Naive thymus-derived CD4-positive, alpha-beta T cell (primary cell): ENCODE results near the gene MRGPRF. TPM values are rescaled to one million over a fixed set of nuclear protein-coding genes. Genes with fewer than 3 reads are reported as not detected.

ENCODE experiments used
- ATAC-seq: fragments of 150-1000 bp; cut with Tn5 transposase; 2 replicates; pipeline ENCODE4 v1.10.0; 2021; ENCODE audit warnings: mild to moderate bottlenecking, moderate library complexity
- CTCF ChIA-PET: fragments of 350-600 bp; sonication (Branson Sonifier 250); formaldehyde crosslinking; loops from one replicate; lab custom pipeline; 2021; ENCODE audit warnings: antibody characterized with exemption; lab: Charles Lee
- POLR2A ChIA-PET: fragments of 350-600 bp; sonication (Branson Sonifier 250); formaldehyde crosslinking; loops from one replicate; lab custom pipeline; 2021; ENCODE audit warnings: antibody characterized with exemption, inconsistent platforms; lab: Charles Lee
- DNase-seq, 9 donors: peaks; one replicate each; pipeline versions ENCODE4 v3.0.0 to v3.0.0-alpha.2; 2020 to 2022; ENCODE audit warnings: mixed read lengths in 1 of 9
- H3K27ac ChIP-seq: one replicate; pipeline ENCODE4 v1.7.0; 2013; ENCODE audit warnings: mild to moderate bottlenecking, low read depth, low read length, moderate library complexity
- H3K27me3 ChIP-seq, 2 donors: one replicate each; pipeline ENCODE4 v1.7.0; 2013; ENCODE audit warnings: low read length in 2 of 2, mild to moderate bottlenecking in 2 of 2, moderate library complexity in 2 of 2; ENCODE audit not compliant: control insufficient read depth in 2 of 2, insufficient read depth in 2 of 2
- H3K36me3 ChIP-seq, 3 experiments: 1 replicate in 2 of 3; 2 replicates in 1 of 3; pipeline ENCODE4 v1.7.0; 2013; ENCODE audit warnings: low read length in 3 of 3, mild to moderate bottlenecking in 3 of 3, moderate library complexity in 1 of 3; ENCODE audit not compliant: insufficient read depth in 3 of 3, control insufficient read depth in 2 of 3
- H3K4me1 ChIP-seq, 2 donors: one replicate each; pipeline ENCODE4 v1.7.0; 2013; ENCODE audit warnings: low read length in 2 of 2, mild to moderate bottlenecking in 2 of 2, moderate library complexity in 1 of 2; ENCODE audit not compliant: control insufficient read depth in 2 of 2, insufficient read depth in 2 of 2
- H3K4me3 ChIP-seq: 2 replicates; pipeline ENCODE4 v1.7.0; 2013; ENCODE audit warnings: mild to moderate bottlenecking, low read length
- H3K9me3 ChIP-seq, 3 experiments: 1 replicate in 2 of 3; 2 replicates in 1 of 3; pipeline ENCODE4 v1.7.0; 2013; ENCODE audit warnings: low read length in 3 of 3; ENCODE audit not compliant: control insufficient read depth in 2 of 3
- H3K27ac Mint-ChIP-seq, 9 donors: one replicate each; pipeline ENCODE4 v1.8.0; 2020 to 2022; ENCODE audit warnings: mixed read lengths in 9 of 9, mild to moderate bottlenecking in 8 of 9, moderate library complexity in 5 of 9, inconsistent platforms in 2 of 9
- H3K27me3 Mint-ChIP-seq, 5 donors: one replicate each; pipeline ENCODE4 v1.8.0; 2021 to 2022; ENCODE audit warnings: mixed read lengths in 5 of 5, mild to moderate bottlenecking in 1 of 5
- H3K36me3 Mint-ChIP-seq, 5 donors: one replicate each; pipeline ENCODE4 v1.8.0; 2020 to 2022; ENCODE audit warnings: mixed read lengths in 5 of 5, mild to moderate bottlenecking in 3 of 5, inconsistent platforms in 1 of 5
- H3K4me1 Mint-ChIP-seq, 7 donors: one replicate each; pipeline ENCODE4 v1.8.0; 2020 to 2022; ENCODE audit warnings: mixed read lengths in 7 of 7, mild to moderate bottlenecking in 3 of 7, inconsistent platforms in 1 of 7
- H3K4me3 Mint-ChIP-seq, 10 donors: one replicate each; pipeline ENCODE4 v1.8.0; 2020 to 2022; ENCODE audit warnings: mild to moderate bottlenecking in 10 of 10, mixed read lengths in 10 of 10, moderate library complexity in 6 of 10, inconsistent platforms in 2 of 10
- H3K9me3 Mint-ChIP-seq, 11 donors: one replicate each; pipeline ENCODE4 v1.8.0; 2020 to 2022; ENCODE audit warnings: mixed read lengths in 11 of 11, mild to moderate bottlenecking in 4 of 11, inconsistent platforms in 1 of 11, moderate library complexity in 1 of 11
- intact Hi-C, 2 donors: fragments of 100-400 bp; cut with micrococcal nuclease; formaldehyde crosslinking; loops; one replicate each; pipeline ENCODE4 v1.15.1; 2023
- polyA plus RNA-seq, 2 donors: library from polyadenylated mRNA; unstranded; fragments of 300-500 nt; fragmentation: Illumina TruSeq; gene quantifications; one replicate each; pipeline ENCODE4 v1.2.3, GENCODE V29; 2021
- total RNA-seq, 6 experiments: library from RNA in 5 of 6; stranded (reverse) in 5 of 6; gene quantifications; 1 replicate in 5 of 6; 2 replicates in 1 of 6; pipeline ENCODE4 v1.2.3 and lab custom pipeline; 2021 to 2026

Gene MRGPRF
- total and polyA plus RNA-seq, 7 experiments from 2014 or later, result not detected

GRCh38 chr11:69012092-69013008 lies 696 bp downstream of the MRGPRF start:
- H3K27me3 ChIP-seq, result peaks cover 0 to 12% of the 10 kb centered on the region in 2 donors

GRCh38 chr11:69011624-69012091 lies 1.4 kb downstream of the MRGPRF start:
- Histone ChIP-seq H3K27ac (no peak overlapping the region), H3K4me3 (no peak overlapping the region), H3K27me3 (peaks cover 0 to 12% of the 10 kb centered on the region in 2 donors), H3K9me3 (no peaks in the 10 kb centered on the region), H3K4me1 (no peaks in the 10 kb centered on the region), H3K36me3 (no peaks in the 10 kb centered on the region)
- DNase-seq (no peak), ATAC-seq (no peak)
- peaks cover 0 to 11% (median 6%) of the 10 kb centered on the region in 7 donors for H3K4me1 Mint-ChIP-seq
- H3K9me3 Mint-ChIP-seq, result no peaks in the 10 kb centered on the region
- no peaks in the 10 kb centered on the region for H3K36me3 Mint-ChIP-seq
- H3K4me3 Mint-ChIP-seq, result peak overlapping the region in 3 of 10 donors; percentile 2 to 14 (median 13)
- ChIA-PET POLR2A (no interaction called here), CTCF (no interaction called here)
- peaks cover 9 to 32% (median 16%) of the 10 kb centered on the region in 5 donors for H3K27me3 Mint-ChIP-seq
- no peak overlapping the region for H3K27ac Mint-ChIP-seq
- intact Hi-C loops, result no loop called here

More at GRCh38 chr11:69012092-69013008, 696 bp downstream of the MRGPRF start:
- Mint-ChIP-seq H3K27me3 (peaks cover 9 to 35% (median 16%) of the 10 kb centered on the region in 5 donors), H3K4me3 (peak overlapping the region in 2 of 10 donors; percentile 13 to 41), H3K27ac (no peak overlapping the region), H3K4me1 (peaks cover 0 to 11% (median 6%) of the 10 kb centered on the region in 7 donors), H3K36me3 (no peaks in the 10 kb centered on the region), H3K9me3 (no peaks in the 10 kb centered on the region)
- POLR2A ChIA-PET, result no interaction called here
- Histone ChIP-seq H3K9me3 (no peaks in the 10 kb centered on the region), H3K36me3 (no peaks in the 10 kb centered on the region), H3K4me1 (no peaks in the 10 kb centered on the region), H3K27ac (no peak overlapping the region), H3K4me3 (no peak overlapping the region)
- CTCF ChIA-PET, result no interaction called here
- no peak for ATAC-seq
- no peak for DNase-seq
- intact Hi-C loops, result no loop called here

DNA sequence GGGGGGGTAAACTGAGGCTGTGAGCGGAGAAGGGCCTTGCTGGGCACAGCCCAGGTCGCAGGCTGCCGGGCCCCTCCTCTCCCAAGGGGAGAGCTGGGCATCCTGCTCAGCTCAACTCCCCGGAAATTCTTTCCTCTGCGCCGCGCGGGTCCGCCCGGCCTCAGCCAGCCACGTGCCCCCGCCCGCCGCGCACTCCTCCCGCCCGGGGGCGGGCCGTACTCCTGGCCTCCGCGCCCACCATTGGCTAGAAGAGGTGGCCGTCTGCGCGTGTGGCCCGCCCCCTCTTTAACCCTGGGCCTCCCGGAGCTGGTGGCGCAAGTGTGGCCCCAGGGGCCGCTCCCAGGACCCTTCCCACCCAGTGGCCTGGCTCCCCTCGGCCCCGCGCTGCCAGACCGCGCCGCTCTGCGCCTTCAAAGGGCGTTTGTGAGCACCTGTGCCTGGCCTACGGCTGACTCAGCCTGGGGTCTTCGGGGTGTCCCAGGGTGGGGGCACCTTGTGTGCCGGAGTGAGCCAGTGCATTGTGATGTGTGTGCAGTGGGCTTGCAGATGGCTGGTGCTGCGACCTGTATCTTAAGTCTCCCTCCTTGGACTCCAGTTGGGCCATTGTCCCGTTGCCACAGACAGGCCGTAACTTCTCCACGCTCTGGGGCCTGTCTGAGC lies 2.0 kb downstream of the MRGPRF start:
- Histone ChIP-seq H3K4me3 (no peak overlapping the region), H3K36me3 (no peaks in the 10 kb centered on the region), H3K27me3 (peaks cover 0 to 12% of the 10 kb centered on the region in 2 donors), H3K27ac (no peak overlapping the region), H3K9me3 (no peaks in the 10 kb centered on the region), H3K4me1 (no peaks in the 10 kb centered on the region)
- Mint-ChIP-seq H3K36me3 (no peaks in the 10 kb centered on the region), H3K4me1 (peaks cover 0 to 11% (median 6%) of the 10 kb centered on the region in 7 donors), H3K9me3 (no peaks in the 10 kb centered on the region), H3K4me3 (peak overlapping the region in 3 of 10 donors; percentile 2 to 14 (median 13)), H3K27ac (no peak overlapping the region), H3K27me3 (peaks cover 9 to 32% (median 16%) of the 10 kb centered on the region in 5 donors)
- ATAC-seq (peak; percentile 83), DNase-seq (peak in 1 of 9 donors; percentile 51)
- CTCF ChIA-PET, result no interaction called here
- POLR2A ChIA-PET, result no interaction called here
- intact Hi-C loops, result no loop called here

GRCh38 chr11:69010361-69010891 lies 2.6 kb downstream of the MRGPRF start:
- ATAC-seq (no peak), DNase-seq (no peak)
- Mint-ChIP-seq H3K36me3 (no peaks in the 10 kb centered on the region), H3K4me3 (no peak overlapping the region), H3K9me3 (no peaks in the 10 kb centered on the region), H3K4me1 (peaks cover 0 to 11% (median 6%) of the 10 kb centered on the region in 7 donors), H3K27me3 (peaks cover 9 to 32% (median 19%) of the 10 kb centered on the region in 5 donors), H3K27ac (no peak overlapping the region)
- CTCF ChIA-PET, result no interaction called here
- Histone ChIP-seq H3K4me3 (no peak overlapping the region), H3K27ac (no peak overlapping the region), H3K36me3 (no peaks in the 10 kb centered on the region), H3K4me1 (no peaks in the 10 kb centered on the region), H3K9me3 (no peaks in the 10 kb centered on the region), H3K27me3 (peaks cover 0 to 12% of the 10 kb centered on the region in 2 donors)
- intact Hi-C loops, result no loop called here
- POLR2A ChIA-PET, result no interaction called here

DNA sequence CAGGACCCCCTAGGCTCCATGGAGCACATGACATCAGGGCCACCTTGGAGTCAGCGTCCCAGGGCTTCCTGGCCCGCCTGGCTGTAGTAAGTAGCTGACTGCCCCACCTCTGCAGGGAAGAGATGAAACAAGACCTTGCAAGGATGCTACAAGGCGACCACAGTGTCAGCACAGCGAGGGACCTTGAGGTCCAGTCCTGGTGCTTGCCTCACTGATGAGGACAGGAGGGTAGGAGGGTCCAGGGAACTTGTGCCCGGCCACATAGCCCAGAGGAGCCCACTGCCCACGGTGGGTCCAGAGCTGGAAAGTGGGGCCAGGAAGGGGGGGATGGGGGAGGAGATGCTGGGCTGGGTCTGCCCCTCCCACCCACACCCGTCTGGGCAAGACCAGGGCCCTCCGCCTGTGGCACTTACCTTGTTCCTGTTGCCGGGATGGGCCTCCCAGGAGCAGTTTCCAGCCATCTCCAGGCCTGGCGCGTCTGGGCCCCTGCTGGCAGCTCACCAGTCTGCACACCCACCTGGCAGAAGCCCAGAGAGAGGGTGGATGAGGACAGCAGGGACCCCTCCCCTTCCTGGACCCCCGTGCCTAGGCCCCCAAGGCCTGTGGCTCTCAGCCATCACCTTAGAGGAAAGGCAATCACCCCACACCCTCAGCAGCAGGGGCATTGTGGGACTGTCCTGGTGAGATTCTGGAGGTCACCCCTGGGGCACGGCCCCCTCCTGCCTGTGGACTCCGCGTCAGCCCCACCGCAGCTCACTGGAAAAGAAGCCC lies 3.4 kb downstream of the MRGPRF start:
- no peaks in the 10 kb centered on the region for H3K9me3 ChIP-seq
- no peaks in the 10 kb centered on the region for H3K36me3 ChIP-seq
- Mint-ChIP-seq H3K27ac (no peak overlapping the region), H3K36me3 (no peaks in the 10 kb centered on the region), H3K4me3 (no peak overlapping the region), H3K9me3 (no peaks in the 10 kb centered on the region), H3K4me1 (peaks cover 0 to 11% (median 6%) of the 10 kb centered on the region in 7 donors), H3K27me3 (peaks cover 9 to 28% (median 23%) of the 10 kb centered on the region in 5 donors)
- H3K27me3 ChIP-seq, result peaks cover 0 to 12% of the 10 kb centered on the region in 2 donors
- H3K4me3 ChIP-seq, result no peak overlapping the region
- POLR2A ChIA-PET, result no interaction called here
- no peak for DNase-seq
- no peak for ATAC-seq
- intact Hi-C loops, result no loop called here
- no peak overlapping the region for H3K27ac ChIP-seq
- H3K4me1 ChIP-seq, result no peaks in the 10 kb centered on the region
- CTCF ChIA-PET, result no interaction called here

DNA sequence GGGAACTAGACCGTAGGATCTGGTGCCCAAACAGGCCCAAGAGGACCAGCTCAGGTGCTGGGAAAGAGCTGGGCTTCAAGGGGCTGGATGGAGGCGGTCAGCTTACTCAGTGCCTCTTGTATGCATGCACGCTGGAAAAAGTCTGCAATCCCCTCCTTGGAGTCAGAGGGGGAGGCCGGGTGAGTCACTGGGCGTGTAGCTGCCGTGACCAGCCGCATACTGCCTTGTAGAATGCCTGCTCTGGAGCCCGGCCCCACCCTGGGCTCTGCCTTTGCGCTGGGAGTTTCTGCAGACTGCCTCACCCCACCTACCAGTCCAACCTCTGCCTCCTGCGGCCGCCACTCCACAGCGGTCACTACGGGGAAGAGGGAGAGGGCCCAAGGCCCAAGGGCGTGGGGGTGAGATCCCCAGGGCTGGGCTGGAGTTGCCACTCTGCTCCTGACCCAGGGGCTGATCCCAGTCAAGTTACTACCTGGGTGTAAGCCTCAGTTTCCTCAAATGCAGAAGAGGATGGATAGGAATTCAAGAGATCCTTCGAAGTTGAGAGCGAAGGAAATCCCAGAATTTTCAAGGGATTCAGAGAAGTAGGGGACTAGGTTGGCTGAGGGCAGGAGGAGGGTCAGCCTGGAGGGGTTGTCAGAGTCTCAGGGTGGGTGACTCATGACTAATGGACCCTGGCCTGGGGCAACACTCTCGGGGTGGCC lies 4.2 kb downstream of the MRGPRF start:
- Mint-ChIP-seq H3K27me3 (peaks cover 9 to 25% (median 20%) of the 10 kb centered on the region in 5 donors), H3K9me3 (no peaks in the 10 kb centered on the region), H3K27ac (no peak overlapping the region), H3K36me3 (no peaks in the 10 kb centered on the region), H3K4me3 (no peak overlapping the region), H3K4me1 (peaks cover 0 to 11% (median 6%) of the 10 kb centered on the region in 7 donors)
- DNase-seq (no peak), ATAC-seq (no peak)
- Histone ChIP-seq H3K4me1 (no peaks in the 10 kb centered on the region), H3K27me3 (peaks cover 0 to 12% of the 10 kb centered on the region in 2 donors), H3K36me3 (no peaks in the 10 kb centered on the region), H3K27ac (no peak overlapping the region), H3K4me3 (no peak overlapping the region), H3K9me3 (no peaks in the 10 kb centered on the region)
- intact Hi-C loops, result no loop called here
- CTCF ChIA-PET, result no interaction called here
- POLR2A ChIA-PET, result no interaction called here
